Naive B cell (primary cell): Measurements from ENCODE around the gene GPR21. TPM values are rescaled to one million over a fixed set of nuclear protein-coding genes. Genes with fewer than 3 reads are reported as not detected.

ENCODE experiments used
- ATAC-seq, 2 donors: fragments of 150-1000 bp; cut with Tn5 transposase; 2 replicates each; pipeline ENCODE4 v1.10.0; 2021; ENCODE audit warnings: low read depth in 2 of 2, mild to moderate bottlenecking in 2 of 2, moderate library complexity in 2 of 2
- DNase-seq: peaks from one replicate; pipeline ENCODE4 v3.0.0; 2022
- H3K27ac Mint-ChIP-seq, 6 donors: one replicate each; pipeline ENCODE4 v1.8.0; 2020 to 2022; ENCODE audit warnings: mild to moderate bottlenecking in 6 of 6, mixed read lengths in 6 of 6, moderate library complexity in 5 of 6, inconsistent platforms in 2 of 6
- H3K27me3 Mint-ChIP-seq, 3 donors: one replicate each; pipeline ENCODE4 v1.8.0; 2021 to 2022; ENCODE audit warnings: mixed read lengths in 3 of 3, mild to moderate bottlenecking in 1 of 3
- H3K36me3 Mint-ChIP-seq, 2 donors: one replicate each; pipeline ENCODE4 v1.8.0; 2020 to 2022; ENCODE audit warnings: mixed read lengths in 2 of 2, inconsistent platforms in 1 of 2, mild to moderate bottlenecking in 1 of 2
- H3K4me1 Mint-ChIP-seq, 3 donors: one replicate each; pipeline ENCODE4 v1.8.0; 2020 to 2022; ENCODE audit warnings: mixed read lengths in 3 of 3, inconsistent platforms in 1 of 3, mild to moderate bottlenecking in 1 of 3, moderate library complexity in 1 of 3
- H3K4me3 Mint-ChIP-seq, 8 donors: one replicate each; pipeline ENCODE4 v1.8.0; 2020 to 2022; ENCODE audit warnings: mild to moderate bottlenecking in 8 of 8, mixed read lengths in 8 of 8, moderate library complexity in 8 of 8, inconsistent platforms in 2 of 8
- H3K9me3 Mint-ChIP-seq, 7 donors: one replicate each; pipeline ENCODE4 v1.8.0; 2020 to 2022; ENCODE audit warnings: mixed read lengths in 7 of 7, mild to moderate bottlenecking in 5 of 7, inconsistent platforms in 2 of 7, moderate library complexity in 1 of 7
- polyA plus RNA-seq, 6 donors: library from polyadenylated mRNA; unstranded; fragments of 300-500 nt; fragmentation: Illumina TruSeq; gene quantifications; one replicate each; pipeline ENCODE4 v1.2.3, GENCODE V29; 2021; ENCODE audit warnings: low read depth in 6 of 6

GPR21 gene
- polyA plus RNA-seq, 6 donors from 2014 or later = not detected

GRCh38 chr9:123081824-123082223 is 48.4 kb downstream of the GPR21 start:
- Mint-ChIP-seq H3K27ac (peak overlapping the region in 3 of 6 donors; percentile 0 to 34 (median 14)), H3K4me3 (no peak overlapping the region), H3K36me3 (peaks cover 20 to 32% of the 10 kb centered on the region in 2 donors)

GRCh38 chr9:123083680-123084079 is 50.2 kb downstream of the GPR21 start:
- H3K9me3 Mint-ChIP-seq = no peaks in the 10 kb centered on the region
- H3K27ac Mint-ChIP-seq = peak overlapping the region in 2 of 6 donors; percentile 20 to 47
- no peak for DNase-seq
- ATAC-seq = no peak
- peaks cover 20 to 29% of the 10 kb centered on the region in 2 donors for H3K36me3 Mint-ChIP-seq
- H3K4me1 Mint-ChIP-seq = peaks cover 19 to 20% (median 20%) of the 10 kb centered on the region in 3 donors
- no peak overlapping the region for H3K4me3 Mint-ChIP-seq
- no peaks in the 10 kb centered on the region for H3K27me3 Mint-ChIP-seq

More at GRCh38 chr9:123081824-123082223, 48.4 kb downstream of the GPR21 start:
- Mint-ChIP-seq H3K4me1 (peaks cover 14 to 17% (median 15%) of the 10 kb centered on the region in 3 donors), H3K27me3 (no peaks in the 10 kb centered on the region), H3K9me3 (no peaks in the 10 kb centered on the region)
- peak; percentile 29 for DNase-seq
- ATAC-seq = peak; percentile 40 to 60

- DNase-seq (no peak), ATAC-seq (no peak)
- Mint-ChIP-seq H3K27ac (peak overlapping the region in 2 of 6 donors; percentile 14 to 39), H3K9me3 (no peaks in the 10 kb centered on the region), H3K4me3 (no peak overlapping the region), H3K36me3 (peaks cover 20 to 23% of the 10 kb centered on the region in 2 donors), H3K27me3 (no peaks in the 10 kb centered on the region), H3K4me1 (peaks cover 25 to 26% (median 25%) of the 10 kb centered on the region in 3 donors)
Observed at GRCh38 chr9:123084256-123084655, 50.8 kb downstream of the GPR21 start.

Other genes starting within 250 kb of the GPR21 start
- gene OR5C1, start 244.7 kb upstream of the GPR21 start, polyA plus RNA-seq = not detected
- gene OR1K1, start 233.5 kb upstream of the GPR21 start, polyA plus RNA-seq = not detected
- 1 to 10 TPM; 5.3 to 9.3 (median 6.5) TPM for gene PDCL, start 205.1 kb upstream of the GPR21 start, polyA plus RNA-seq
- gene RC3H2, start 128.3 kb upstream of the GPR21 start, polyA plus RNA-seq = 10 to 100 TPM; 26.5 to 39.1 (median 33.1) TPM
- 1 to 10 TPM in 5 of 6 donors, not detected in 1; 1.6 to 3.9 (median 2.6) TPM for gene ZBTB6, start 120.3 kb upstream of the GPR21 start, polyA plus RNA-seq
- gene ZBTB26, start 102.2 kb upstream of the GPR21 start, polyA plus RNA-seq = 1 to 10 TPM in 5 of 6 donors, not detected in 1; 2.6 to 4.0 (median 3.1) TPM
- gene RABGAP1, start 92.6 kb upstream of the GPR21 start, polyA plus RNA-seq = 10 to 100 TPM; 27.6 to 37.9 (median 34.2) TPM
- gene STRBP, start 234.9 kb downstream of the GPR21 start, polyA plus RNA-seq = 100 to 1,000 TPM; 126 to 197 (median 155) TPM